ENCODE data around the gene IFNL1. TPM values are rescaled to one million over a fixed set of nuclear protein-coding genes. Genes with fewer than 3 reads are reported as not detected.
"Not testable (repeated sequence)": the region's sequence is repeated elsewhere in the genome, so short reads cannot be mapped to it uniquely, and the experiment has no call there.

IFNL1 gene
- total RNA-seq, 1 donor from 2014 or later: not detected

DNA sequence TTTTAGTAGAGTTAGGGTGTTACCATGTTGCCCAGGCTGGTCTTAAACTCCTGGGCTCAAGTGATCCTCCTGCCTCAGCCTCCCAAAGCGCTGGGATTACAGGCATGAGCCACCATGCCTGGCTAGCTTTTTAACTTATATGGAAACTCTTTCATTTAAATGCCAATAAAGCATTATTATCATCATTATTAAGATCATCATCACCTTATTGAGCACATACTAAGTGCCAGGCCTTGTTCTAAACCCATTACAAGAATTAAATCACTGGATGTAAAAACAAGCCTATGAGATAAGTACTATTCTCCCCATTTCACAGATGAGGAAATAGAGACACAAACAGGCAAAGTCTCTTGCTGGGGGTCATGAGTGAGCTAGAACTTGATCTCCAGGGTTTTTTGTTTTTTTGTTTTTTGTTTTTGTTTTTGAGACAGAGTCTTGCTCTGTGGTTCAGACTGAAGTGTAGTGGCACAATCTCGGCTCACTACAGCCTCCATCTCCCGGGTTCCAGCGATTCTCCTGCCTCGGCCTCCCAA is 38.3 kb downstream of the IFNL1 start:
- TF ChIP-seq, protein P1, sequence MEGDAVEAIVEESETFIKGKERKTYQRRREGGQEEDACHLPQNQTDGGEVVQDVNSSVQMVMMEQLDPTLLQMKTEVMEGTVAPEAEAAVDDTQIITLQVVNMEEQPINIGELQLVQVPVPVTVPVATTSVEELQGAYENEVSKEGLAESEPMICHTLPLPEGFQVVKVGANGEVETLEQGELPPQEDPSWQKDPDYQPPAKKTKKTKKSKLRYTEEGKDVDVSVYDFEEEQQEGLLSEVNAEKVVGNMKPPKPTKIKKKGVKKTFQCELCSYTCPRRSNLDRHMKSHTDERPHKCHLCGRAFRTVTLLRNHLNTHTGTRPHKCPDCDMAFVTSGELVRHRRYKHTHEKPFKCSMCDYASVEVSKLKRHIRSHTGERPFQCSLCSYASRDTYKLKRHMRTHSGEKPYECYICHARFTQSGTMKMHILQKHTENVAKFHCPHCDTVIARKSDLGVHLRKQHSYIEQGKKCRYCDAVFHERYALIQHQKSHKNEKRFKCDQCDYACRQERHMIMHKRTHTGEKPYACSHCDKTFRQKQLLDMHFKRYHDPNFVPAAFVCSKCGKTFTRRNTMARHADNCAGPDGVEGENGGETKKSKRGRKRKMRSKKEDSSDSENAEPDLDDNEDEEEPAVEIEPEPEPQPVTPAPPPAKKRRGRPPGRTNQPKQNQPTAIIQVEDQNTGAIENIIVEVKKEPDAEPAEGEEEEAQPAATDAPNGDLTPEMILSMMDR (conservative IDR thresholded peaks at IDR 0.05; ENCODE audit: low read depth, low read length): no peak
- H3K4me3 ChIP-seq (ENCODE audit: low read depth, low read length): no peak overlapping the region
- DNase-seq (ENCODE audit: low read depth): no peak

DNA sequence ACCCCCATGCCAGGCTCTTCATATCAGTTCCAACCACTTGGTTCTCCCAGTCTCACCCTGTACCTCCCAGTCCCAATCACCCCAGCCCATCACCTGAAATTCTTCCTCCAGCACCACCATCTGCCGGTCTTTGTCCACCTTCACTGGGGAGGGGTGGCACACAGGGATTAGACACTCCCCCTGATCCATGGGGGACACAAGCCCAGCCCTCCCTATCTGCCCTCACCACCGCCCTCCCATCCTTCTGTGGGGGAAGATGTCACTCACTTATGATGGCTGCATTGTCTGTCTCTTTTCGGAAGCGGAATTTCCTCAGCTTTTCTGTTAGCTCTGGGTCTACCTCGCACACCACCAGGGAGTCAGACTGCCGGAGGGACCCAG is 39.0 kb downstream of the IFNL1 start:
- TF ChIP-seq, protein P1 (conservative IDR thresholded peaks at IDR 0.05; ENCODE audit: low read depth, low read length): no peak
- no peak for DNase-seq (ENCODE audit: low read depth)
- no peak overlapping the region for H3K4me3 ChIP-seq (ENCODE audit: low read depth, low read length)

DNA sequence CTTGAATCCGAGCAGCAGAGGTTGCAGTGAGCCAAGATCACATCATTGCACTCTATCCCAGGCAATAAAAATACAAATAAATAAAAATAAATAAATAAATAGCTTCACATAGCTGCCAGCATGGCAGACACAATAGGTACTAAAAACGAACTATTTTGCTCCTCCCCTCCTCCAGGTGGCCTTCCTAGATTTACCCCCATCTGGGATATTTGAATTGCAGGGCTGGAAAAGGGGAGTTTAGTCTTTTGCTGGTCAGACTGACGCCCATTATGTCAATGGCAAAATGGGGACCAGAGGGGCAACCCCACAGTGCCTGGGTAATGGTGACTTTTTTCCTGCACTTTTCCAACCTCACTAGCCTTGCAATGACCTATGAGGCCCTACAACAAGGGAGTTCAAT is 40.3 kb downstream of the IFNL1 start:
- DNase-seq (ENCODE audit: low read depth): no peak
- TF ChIP-seq, protein P1 (conservative IDR thresholded peaks at IDR 0.05; ENCODE audit: low read depth, low read length): no peak
- no peak overlapping the region for H3K4me3 ChIP-seq (ENCODE audit: low read depth, low read length)

DNA sequence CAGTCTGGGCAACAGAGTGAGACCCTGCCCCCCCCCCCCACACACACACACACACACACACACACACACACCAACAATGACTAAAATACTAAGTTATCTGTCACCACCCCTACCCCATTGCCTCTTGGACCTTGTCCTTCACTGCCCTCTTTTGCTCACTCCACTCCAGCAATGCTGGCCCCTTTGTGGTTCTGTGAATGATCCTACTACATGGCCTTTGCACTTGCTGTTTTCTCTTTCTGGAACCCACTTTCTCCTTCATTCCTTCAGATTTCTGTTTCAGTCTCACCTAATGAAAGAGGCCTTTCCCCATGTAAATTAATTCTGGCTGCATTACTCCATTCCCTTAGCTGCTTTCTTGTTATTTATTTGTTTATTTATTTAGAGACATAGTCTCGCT is 43.5 kb downstream of the IFNL1 start:
- no peak overlapping the region for H3K4me3 ChIP-seq (ENCODE audit: low read depth, low read length)

DNA sequence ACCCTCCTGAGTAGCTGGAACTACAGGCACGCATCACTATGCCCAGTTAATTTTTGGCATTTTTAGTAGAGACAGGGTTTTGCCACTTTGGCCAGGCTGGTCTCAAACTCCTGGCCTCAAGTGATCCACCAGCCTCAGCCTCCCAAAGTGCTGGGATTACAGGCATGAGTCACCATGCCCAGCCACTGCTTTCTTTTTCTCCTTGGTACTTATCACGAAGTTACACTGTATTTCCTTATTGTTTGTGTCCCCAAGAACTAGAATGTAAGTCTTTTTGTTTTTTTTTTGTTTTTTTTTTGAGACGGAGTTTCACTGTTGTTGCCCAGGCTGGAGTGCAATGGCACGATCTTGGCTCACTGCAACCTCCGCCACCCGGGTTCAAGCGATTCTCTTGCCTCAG is 43.9 kb downstream of the IFNL1 start:
- not testable (repeated sequence) for DNase-seq (ENCODE audit: low read depth); H3K4me3 ChIP-seq (ENCODE audit: low read depth, low read length)

More for the DNA sequence above, 43.5 kb downstream of the IFNL1 start:
- TF ChIP-seq, protein P1 (conservative IDR thresholded peaks at IDR 0.05; ENCODE audit: low read depth, low read length): no peak
- no peak for DNase-seq (ENCODE audit: low read depth)

DNA sequence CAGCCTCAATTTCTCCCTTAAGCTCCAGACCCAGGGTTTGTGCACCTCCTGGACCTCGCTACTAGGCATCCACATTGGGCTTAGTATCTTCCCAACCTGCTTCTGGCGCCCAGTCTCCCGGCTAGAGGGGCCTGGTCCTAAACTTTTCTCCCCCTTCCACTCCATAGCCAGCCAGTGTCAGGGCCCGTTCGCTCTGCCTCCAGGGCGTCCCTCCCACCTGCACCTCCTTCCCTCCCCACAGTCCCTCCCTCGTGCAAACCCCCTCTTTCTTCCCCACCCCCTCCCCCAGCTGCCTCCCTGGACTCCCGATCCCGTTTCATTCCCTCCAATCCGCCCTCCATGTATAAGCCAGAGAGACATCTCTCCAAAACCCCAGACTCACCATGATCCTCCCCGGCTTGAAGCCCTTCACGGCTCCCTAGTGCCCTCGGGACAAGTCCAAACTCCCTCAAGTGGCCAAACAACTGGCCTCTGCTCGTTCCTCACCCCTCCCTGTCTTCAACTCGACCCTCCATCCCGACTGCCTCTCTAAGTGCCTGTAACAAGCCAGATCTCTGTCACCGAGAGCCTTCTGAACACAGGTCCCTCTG is 45.0 kb downstream of the IFNL1 start:
- DNase-seq (ENCODE audit: low read depth): no peak
- TF ChIP-seq, protein P1 (conservative IDR thresholded peaks at IDR 0.05; ENCODE audit: low read depth, low read length): no peak
- peak overlapping the region; percentile 100 for H3K4me3 ChIP-seq (ENCODE audit: low read depth, low read length)

DNA sequence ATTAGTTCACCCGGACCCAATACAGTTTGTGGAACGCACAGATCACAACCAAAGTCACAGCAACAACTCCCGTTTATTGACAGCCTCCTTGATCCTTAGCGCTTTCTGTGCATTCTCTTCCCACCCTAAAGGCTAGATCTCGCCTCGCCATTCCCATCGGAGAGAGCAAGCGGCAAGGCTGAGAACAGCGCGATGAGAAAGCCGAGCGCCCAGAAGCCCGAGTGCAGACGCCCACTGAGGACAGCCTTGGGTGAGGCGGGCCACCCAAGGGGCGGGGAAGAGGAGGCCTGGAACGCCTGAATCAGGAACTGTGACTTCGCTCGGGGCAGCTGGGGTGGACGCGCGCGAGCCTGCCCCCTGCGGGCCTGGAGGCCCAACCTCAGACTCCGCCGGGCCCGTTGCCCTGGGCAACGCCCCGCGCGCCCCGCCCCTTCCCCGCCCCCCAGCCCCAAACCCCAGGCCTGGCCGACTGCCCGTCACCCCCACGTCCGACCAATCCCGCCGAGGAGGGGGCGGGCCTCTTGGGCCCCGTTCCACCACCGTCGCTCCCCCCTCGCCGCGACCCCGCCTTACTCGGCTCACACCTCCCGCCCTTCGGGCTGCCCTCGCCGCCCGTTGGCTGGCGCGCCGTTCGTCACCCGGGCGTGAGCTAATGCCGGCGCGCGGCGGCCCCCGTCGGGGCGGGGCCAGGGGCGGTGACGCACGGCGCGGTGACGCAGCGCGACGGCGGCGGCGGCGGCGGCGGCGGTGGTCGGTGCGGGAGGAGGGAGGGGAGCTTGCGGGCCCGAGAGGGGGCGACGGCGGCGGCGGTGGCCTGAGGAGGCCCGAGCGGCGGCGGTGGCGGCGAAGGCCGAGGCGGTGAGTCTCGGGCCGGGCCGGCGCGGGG is 45.8 kb downstream of the IFNL1 start, which contains the start of gene SAMD4B:
Gene SAMD4B, plus strand, starts transcription at position 703 of the 886 bp plus-strand sequence. CDS start 14,473 bp downstream, outside the sequence.
- TF ChIP-seq, protein P1 (conservative IDR thresholded peaks at IDR 0.05; ENCODE audit: low read depth, low read length): peak; percentile 52
- DNase-seq (ENCODE audit: low read depth): peak; percentile 50
- peak within 1 kb of the TSS; percentile 100 for H3K4me3 ChIP-seq (ENCODE audit: low read depth, low read length)

Measured in epithelial cell of proximal tubule (primary cell).